GM18508 (cell line): Measurements from ENCODE around the gene LPCAT1.
"Not testable (repeated sequence)": the region's sequence is repeated elsewhere in the genome, so short reads cannot be mapped to it uniquely, and the experiment has no call there.

Experiments
- ATAC-seq: cut with Tn5 transposase; IDR thresholded peaks from one replicate; pipeline ENCODE4 v1.9.1; 2021; ENCODE audit warnings: moderate number of reproducible peaks; ENCODE audit not compliant: insufficient read depth, unreplicated experiment

Gene LPCAT1

DNA sequence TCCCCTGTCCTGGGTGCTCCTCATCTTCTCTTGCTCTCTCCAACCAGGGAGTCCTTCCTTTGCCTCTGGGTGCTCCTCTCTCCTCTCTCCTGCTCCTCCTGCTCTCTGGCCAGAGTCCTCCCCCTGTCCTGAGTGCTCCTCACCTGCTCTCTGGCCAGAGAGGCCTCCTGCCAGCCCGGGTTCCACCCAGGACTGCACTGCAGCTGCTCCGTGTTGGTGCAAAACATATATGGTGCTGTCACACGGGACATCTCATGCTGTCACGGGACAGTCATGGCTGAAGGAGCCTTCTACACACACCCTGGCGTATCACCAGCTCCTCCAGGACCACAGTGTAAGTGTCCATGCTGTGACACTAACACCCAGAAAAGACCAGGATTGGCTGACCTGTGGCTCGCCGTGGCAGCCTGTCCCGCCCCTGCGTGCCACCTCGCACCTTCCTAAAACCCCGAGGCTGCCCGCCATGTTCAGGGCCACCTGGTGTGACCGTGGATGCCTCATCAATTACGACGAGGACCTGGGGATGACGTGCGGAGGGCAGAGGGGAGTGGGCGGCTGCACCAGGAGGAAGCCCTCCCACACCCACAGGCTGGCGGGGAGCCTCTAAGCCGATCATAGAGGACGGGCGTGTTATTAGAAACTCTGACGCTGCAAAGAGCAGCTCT is 50.7 kb downstream of the LPCAT1 start:
- ATAC-seq, result no peak

- no peak for ATAC-seq
Observed at GRCh38 chr5:1471997-1472963, 51.5 kb downstream of the LPCAT1 start.

DNA sequence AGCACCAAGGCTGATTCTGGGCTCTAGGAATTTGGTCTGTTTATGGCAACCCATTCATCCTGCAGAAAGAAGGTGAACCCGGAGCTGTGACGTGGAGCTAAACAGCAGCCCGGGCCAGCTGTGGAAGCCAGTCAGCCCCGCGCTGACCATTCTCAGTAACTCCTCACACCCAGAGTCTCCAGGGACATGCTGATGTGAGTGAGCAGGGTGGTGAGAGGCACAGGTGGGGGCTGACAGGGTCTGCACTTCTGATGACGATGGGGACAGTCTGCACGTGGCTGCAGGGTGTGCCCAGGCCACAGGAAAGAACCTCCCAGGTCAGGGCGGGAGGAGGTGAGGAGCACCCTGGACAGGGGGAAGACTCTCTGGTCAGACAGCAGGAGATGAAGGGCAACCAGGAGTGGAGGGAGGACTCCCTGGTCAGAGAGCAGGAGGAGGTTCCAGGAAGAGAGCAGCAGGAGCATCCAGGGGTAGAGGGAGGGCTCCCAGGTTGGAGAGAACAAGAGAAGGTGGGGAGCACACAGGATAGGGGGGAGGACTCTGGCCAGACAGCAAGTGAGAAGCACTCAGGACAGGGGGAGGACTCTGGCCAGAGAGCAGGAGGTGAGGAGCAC is 52.4 kb downstream of the LPCAT1 start:
- ATAC-seq, result no peak

- no peak for ATAC-seq
Observed at GRCh38 chr5:1470762-1471211, 53.0 kb downstream of the LPCAT1 start.

- no peak for ATAC-seq
Observed at GRCh38 chr5:1468629-1469527, 54.9 kb downstream of the LPCAT1 start.

DNA sequence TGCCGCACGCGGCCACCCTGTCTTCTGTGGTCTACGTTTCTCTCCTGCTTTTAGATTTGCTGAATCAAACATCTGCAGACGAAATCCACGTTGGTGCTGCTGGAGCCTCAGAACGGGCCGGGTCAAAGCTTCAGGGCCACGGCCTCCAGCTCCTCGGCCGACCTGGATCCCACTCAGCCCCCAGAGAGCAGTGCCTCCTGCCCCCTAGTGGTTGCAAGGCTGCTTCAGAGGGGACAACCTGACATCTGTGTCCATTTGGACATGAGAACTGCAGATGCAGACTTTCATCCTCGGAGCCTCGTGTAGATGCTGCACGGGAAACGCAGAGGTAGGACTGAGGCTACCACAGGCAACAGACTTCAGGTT is 55.5 kb downstream of the LPCAT1 start:
- ATAC-seq, result no peak

- no peak for ATAC-seq
Observed at GRCh38 chr5:1467341-1468246, 56.2 kb downstream of the LPCAT1 start.

DNA sequence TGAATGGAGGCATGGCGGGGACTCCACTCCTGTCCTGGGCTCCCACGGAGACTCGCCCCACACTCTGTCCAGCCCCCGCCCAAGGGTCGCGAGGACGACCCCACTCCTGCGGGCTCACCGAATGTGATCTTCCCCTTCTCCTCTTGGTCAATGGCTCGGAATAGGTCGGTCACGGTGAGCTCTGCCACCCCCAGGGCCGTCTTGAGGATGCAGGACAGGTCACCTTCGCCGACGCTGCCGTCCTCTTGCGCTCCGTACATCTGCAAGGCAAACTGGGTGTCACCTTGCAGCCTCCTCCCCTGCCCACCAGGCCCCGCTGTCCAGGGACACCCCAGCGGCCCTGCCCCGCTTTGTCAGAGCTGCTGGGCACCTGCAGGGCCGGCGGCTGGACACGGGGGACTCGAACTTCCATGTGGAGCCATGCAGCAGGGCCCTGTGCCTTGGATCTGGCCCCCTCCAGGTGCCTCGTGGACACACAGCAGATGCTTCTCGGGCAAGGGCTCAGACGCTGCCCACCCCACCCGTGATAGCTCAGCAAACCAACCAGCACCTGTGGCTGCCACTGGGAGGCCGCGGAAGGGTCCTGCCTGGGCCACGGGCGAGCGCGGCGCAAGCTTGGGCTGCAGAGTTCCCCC is 57.0 kb downstream of the LPCAT1 start:
- no peak for ATAC-seq

DNA sequence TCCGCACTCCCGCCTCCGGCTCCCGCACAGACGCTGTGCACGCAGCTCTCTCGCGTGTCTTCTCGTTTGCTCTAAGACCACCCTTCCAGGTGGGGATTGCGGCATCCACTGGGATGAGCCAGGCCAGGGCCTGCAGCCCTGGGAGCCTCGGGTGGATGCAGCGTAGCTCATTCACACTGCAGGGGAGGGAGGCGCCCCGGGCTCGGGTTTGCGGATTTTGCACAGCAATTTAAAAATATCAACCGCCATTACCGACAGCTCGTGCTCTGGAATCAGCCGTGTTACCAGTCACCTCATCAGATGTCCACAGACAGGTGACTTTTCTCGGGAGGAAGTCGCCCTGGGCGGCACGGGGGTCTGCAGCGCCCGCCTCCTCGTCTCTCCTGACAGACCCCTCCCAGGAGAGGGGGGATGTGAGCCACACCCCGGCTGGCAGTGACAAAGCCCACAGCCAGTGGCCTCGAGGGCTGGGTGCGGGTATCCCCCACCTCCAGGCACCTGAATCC is 57.7 kb downstream of the LPCAT1 start:
- ATAC-seq, result no peak

- ATAC-seq, result no peak
Observed at GRCh38 chr5:1465117-1465516, 58.6 kb downstream of the LPCAT1 start.

GRCh38 chr5:1464511-1464910 is 59.2 kb downstream of the LPCAT1 start:
- no peak for ATAC-seq

DNA sequence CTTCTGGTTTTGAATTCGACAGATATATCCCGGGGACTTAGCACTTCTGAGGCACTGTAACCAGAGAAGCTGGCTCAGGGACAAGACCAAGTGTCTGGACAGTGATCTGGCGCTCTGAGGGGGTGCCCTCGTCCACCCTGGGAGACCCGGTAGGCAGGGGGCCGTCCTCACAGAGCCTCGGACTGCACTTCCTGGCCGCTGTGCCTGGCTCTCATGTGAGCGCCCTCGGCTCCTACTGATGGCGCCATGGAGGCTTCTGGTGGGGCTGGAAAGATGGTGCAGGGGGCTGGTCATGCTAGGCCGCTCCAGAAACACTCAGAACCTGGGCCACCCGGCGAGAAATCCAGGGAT is 59.7 kb downstream of the LPCAT1 start:
- ATAC-seq, result no peak

DNA sequence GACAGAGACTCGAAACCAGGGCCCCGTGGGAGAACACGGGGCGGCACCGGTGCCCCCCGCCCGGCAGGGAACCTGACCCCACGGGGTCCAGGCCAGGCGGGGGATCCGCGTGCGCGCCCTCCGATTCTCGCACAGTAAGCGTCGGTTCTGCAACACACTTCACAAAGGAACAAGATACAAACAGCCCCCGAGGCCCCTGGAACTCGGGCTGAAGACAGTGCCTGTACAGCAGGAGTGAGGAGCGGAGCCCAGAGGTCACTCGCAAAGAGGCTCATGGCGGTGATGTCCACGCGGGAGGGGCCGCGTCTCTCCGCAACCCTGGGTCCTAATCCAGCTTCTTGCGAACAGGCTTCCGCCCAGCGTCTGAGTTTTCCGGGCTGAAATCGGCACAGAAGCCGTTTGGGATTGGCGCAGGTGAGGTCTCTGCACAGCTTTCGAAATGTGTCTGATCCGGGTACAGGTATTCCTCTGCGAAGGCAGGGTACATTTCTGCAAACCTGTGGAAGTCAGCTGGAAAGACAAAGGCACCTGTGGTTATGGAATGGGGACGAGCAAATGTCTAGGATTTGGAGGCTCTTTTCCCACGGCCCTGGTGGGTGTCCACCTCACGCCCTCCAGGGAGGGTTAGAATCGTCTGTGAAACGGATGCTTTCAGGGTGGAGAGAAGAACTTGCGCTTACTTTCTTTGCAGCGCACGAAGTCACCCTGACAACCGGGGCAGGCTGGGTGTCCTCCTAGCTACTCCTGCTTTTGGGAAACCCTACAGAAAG is 60.2 kb downstream of the LPCAT1 start:
- ATAC-seq, result no peak

- ATAC-seq, result no peak
Observed at GRCh38 chr5:1462358-1462757, 61.4 kb downstream of the LPCAT1 start.

GRCh38 chr5:1461396-1461795 is 62.4 kb downstream of the LPCAT1 start:
- ATAC-seq, result no peak

GRCh38 chr5:1460054-1460682 is 63.6 kb downstream of the LPCAT1 start:
- ATAC-seq, result no peak

GRCh38 chr5:1459435-1459834 is 64.3 kb downstream of the LPCAT1 start:
- not testable (repeated sequence) for ATAC-seq
